SK-N-MC (cell line): ENCODE measurements around the gene LRP1B.

Experiments used
- EZH2 ChIP-seq: fragments of 200-600 bp; sonication (generic); IDR thresholded peaks from one replicate; pipeline ENCODE4 v1.6.1; 2017; ENCODE audit warnings: antibody characterized with exemption
- POLR2AphosphoS5 ChIP-seq: IDR thresholded peaks from 2 replicates; pipeline ENCODE4 v1.6.1; 2012; ENCODE audit warnings: mild to moderate bottlenecking, low read depth, low read length, borderline replicate concordance

- TF ChIP-seq POLR2AphosphoS5 (no peak), EZH2 (no peak)
These were observed 560.9 kb downstream of the LRP1B start for GRCh38 chr2:141569941-141570340.
